Bronchial epithelial cell (primary cell): ENCODE data around the gene RAB5IF. TPM values are rescaled to one million over a fixed set of nuclear protein-coding genes. Genes with fewer than 3 reads are reported as not detected.

Source experiments
- DNase-seq: peaks from one replicate; pipeline ENCODE4 v3.0.0-alpha.2; 2010; ENCODE audit warnings: low read depth
- FAIRE-seq: peaks from 2 replicates; lab custom pipeline; 2011; peaks lifted over from hg19 to GRCh38; lab: Jason Lieb, UNC
- H3K27me3 ChIP-seq: 2 replicates; pipeline ENCODE4 v1.5.1; 2011; ENCODE audit warnings: low read length; ENCODE audit not compliant: control insufficient read depth, insufficient read depth
- H3K36me3 ChIP-seq: 2 replicates; pipeline ENCODE4 v1.5.1; 2011; ENCODE audit warnings: low read length; ENCODE audit not compliant: control insufficient read depth, insufficient read depth
- H3K4me3 ChIP-seq: 2 replicates; pipeline ENCODE4 v1.5.1; 2011; ENCODE audit warnings: mild to moderate bottlenecking, low read depth, low read length, control low read depth
- total RNA-seq: library from RNA; depleted of rRNA; stranded (reverse); fragments of >200 nt; gene quantifications from 2 replicates; pipeline ENCODE4 v1.2.1, GENCODE V29; 2014
- TF ChIP-seq, protein P1 (sequence below): IDR thresholded peaks from 2 replicates; pipeline ENCODE4 v1.5.1; 2011; ENCODE audit warnings: mild to moderate bottlenecking, moderate library complexity, low read length, control low read depth, inconsistent platforms; ENCODE audit not compliant: insufficient read depth, severe bottlenecking

The RAB5IF gene
- total RNA-seq, 1 donor from 2014 or later = 120 TPM

DNA sequence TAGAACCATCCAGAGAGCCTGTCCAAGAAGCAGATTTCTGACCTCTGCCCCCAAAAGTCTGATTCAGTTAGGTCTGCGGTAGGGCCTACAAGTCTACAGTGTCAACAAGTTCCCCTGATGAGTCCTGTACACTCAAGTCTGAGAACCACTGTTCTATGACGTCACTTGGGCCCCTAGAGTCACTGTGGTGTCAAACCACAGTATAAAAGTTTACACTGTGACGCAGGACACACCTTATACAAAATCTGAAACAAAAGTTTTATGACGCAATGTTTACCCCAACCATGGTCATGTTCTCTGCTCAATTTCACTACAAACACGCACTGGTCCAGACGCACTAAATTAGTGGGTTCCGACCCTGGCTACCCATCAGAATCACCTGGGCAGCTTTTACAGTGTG, 22.5 kb downstream of the RAB5IF start:
- no peaks in the 10 kb centered on the region for H3K27me3 ChIP-seq
- DNase-seq (no peak), FAIRE-seq (no peak)
- TF ChIP-seq, protein P1, sequence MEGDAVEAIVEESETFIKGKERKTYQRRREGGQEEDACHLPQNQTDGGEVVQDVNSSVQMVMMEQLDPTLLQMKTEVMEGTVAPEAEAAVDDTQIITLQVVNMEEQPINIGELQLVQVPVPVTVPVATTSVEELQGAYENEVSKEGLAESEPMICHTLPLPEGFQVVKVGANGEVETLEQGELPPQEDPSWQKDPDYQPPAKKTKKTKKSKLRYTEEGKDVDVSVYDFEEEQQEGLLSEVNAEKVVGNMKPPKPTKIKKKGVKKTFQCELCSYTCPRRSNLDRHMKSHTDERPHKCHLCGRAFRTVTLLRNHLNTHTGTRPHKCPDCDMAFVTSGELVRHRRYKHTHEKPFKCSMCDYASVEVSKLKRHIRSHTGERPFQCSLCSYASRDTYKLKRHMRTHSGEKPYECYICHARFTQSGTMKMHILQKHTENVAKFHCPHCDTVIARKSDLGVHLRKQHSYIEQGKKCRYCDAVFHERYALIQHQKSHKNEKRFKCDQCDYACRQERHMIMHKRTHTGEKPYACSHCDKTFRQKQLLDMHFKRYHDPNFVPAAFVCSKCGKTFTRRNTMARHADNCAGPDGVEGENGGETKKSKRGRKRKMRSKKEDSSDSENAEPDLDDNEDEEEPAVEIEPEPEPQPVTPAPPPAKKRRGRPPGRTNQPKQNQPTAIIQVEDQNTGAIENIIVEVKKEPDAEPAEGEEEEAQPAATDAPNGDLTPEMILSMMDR = no peak
- H3K4me3 ChIP-seq = no peak overlapping the region
- H3K36me3 ChIP-seq = no peaks in the 10 kb centered on the region

GRCh38 chr20:36629719-36630681, 24.4 kb downstream of the RAB5IF start:
- Histone ChIP-seq H3K36me3 (no peaks in the 10 kb centered on the region), H3K27me3 (no peaks in the 10 kb centered on the region), H3K4me3 (no peak overlapping the region)
- FAIRE-seq (no peak), DNase-seq (no peak)
- TF ChIP-seq, protein P1 = no peak

DNA sequence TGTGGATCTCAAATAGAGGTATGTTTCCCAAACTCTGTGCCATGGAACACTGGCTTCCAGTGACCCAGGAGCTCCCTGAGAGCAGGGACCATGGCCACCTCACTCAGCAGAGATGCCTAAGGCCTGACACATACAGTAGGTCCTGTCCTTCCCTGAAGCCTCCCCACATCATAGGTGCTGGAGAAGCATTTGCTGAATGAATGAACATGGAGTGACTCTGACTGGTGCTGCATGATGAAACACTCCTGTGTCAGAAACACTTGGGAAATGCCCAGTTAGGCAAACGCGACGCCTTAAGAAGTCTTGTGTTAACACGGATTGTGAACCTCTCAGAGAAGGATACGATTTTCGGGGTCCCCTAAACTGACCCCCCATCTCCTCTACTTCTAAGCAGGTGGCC, 26.1 kb downstream of the RAB5IF start:
- H3K27me3 ChIP-seq = no peaks in the 10 kb centered on the region
- no peaks in the 10 kb centered on the region for H3K36me3 ChIP-seq
- no peak overlapping the region for H3K4me3 ChIP-seq
- TF ChIP-seq, protein P1 = no peak
- FAIRE-seq (peak; percentile 23), DNase-seq (peak; percentile 57)

DNA sequence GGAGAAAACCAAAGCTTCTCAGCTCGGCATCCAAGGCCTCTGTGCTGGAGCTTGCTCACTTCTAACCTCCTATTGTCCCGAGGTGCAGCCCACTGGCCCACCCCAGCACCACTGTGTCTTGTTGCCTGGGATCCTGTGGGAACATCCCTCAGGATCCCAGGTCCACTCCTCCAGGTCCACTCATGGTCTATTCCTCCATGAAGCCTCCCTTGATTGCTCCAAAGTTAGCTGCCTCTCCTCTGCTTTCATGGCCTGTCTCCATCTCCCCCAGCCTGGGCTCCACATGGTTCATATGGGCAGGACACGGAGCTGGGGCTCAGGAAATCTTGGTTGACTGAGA, 26.5 kb downstream of the RAB5IF start:
- DNase-seq = no peak
- TF ChIP-seq, protein P1 = no peak
- no peaks in the 10 kb centered on the region for H3K27me3 ChIP-seq
- no peak overlapping the region for H3K4me3 ChIP-seq
- no peaks in the 10 kb centered on the region for H3K36me3 ChIP-seq
- FAIRE-seq = no peak

- Histone ChIP-seq H3K4me3 (no peak overlapping the region), H3K36me3 (no peaks in the 10 kb centered on the region), H3K27me3 (no peaks in the 10 kb centered on the region)
- TF ChIP-seq, protein P1 = no peak
- FAIRE-seq (no peak), DNase-seq (no peak)
Measured at GRCh38 chr20:36632487-36633284, 27.1 kb downstream of the RAB5IF start.
